Peyer's patch (tissue), 4 donors: Measurements from ENCODE around the gene SKAP1. TPM values are rescaled to one million over a fixed set of nuclear protein-coding genes. Genes with fewer than 3 reads are reported as not detected.
"Not testable (repeated sequence)": the region's sequence is repeated elsewhere in the genome, so short reads cannot be mapped to it uniquely, and the experiment has no call there.

Source experiments
- DNase-seq, 3 donors: peaks; one replicate each; pipeline ENCODE4 v3.0.0-alpha.2; 2017 to 2019
- H3K27ac ChIP-seq, 4 donors: fragments of 200-600 bp; sonication (generic); one replicate each; pipeline ENCODE4 v1.5.1; 2016 to 2019
- H3K27me3 ChIP-seq, 2 donors: fragments of 200-600 bp; sonication (generic); one replicate each; pipeline ENCODE4 v1.5.1; 2019
- H3K36me3 ChIP-seq, 3 donors: fragments of 200-600 bp; sonication (generic); one replicate each; pipeline ENCODE4 v1.5.1; 2016 to 2019
- H3K4me1 ChIP-seq, 4 donors: fragments of 200-600 bp; sonication (generic); one replicate each; pipeline ENCODE4 v1.5.1; 2016 to 2019
- H3K4me3 ChIP-seq, 4 donors: fragments of 200-600 bp; sonication (generic); 1 replicate in 3 of 4; 2 replicates in 1 of 4; pipeline ENCODE4 v1.5.1; 2016 to 2019; ENCODE audit warnings: mild to moderate bottlenecking in 1 of 4
- H3K9me3 ChIP-seq, 4 donors: fragments of 200-600 bp; sonication (generic); one replicate each; pipeline ENCODE4 v1.5.1; 2016 to 2019; ENCODE audit warnings: mild to moderate bottlenecking in 1 of 4
- POLR2A ChIP-seq, 2 donors: fragments of 450-650 bp; IDR thresholded peaks; one replicate each; pipeline ENCODE4 v1.5.1; 2017; ENCODE audit warnings: antibody characterized with exemption in 2 of 2, mild to moderate bottlenecking in 2 of 2, moderate library complexity in 2 of 2
- total RNA-seq, 4 donors: library from RNA; depleted of rRNA; stranded (reverse); fragments of >200 nt; gene quantifications; one replicate each; pipeline ENCODE4 v1.1.0, GENCODE V29; 2016
- TF ChIP-seq, protein P1 (sequence below), 6 experiments: fragments of 450-650 bp in 4 of 6; fragments of 200-600 bp in 2 of 6; sonication (generic) in 1 of 6; IDR thresholded peaks; one replicate each; pipeline ENCODE4 v1.5.1; 2017 to 2019; ENCODE audit warnings: antibody characterized with exemption in 6 of 6, mild to moderate bottlenecking in 3 of 6, moderate library complexity in 1 of 6

The SKAP1 gene
- total RNA-seq, 4 donors from 2014 or later = 3.1 to 17.3 (median 6.5) TPM

GRCh38 chr17:48432820-48433775 is 3.1 kb upstream of the SKAP1 start:
- H3K9me3 ChIP-seq = no peaks in the 10 kb centered on the region
- no peaks in the 10 kb centered on the region for H3K27me3 ChIP-seq
- H3K4me3 ChIP-seq = no peak overlapping the region
- H3K36me3 ChIP-seq = no peaks in the 10 kb centered on the region
- DNase-seq = no peak
- H3K27ac ChIP-seq = no peak overlapping the region
- H3K4me1 ChIP-seq = peaks cover 0 to 6% (median 2%) of the 10 kb centered on the region in 4 donors
- TF ChIP-seq, protein P1, sequence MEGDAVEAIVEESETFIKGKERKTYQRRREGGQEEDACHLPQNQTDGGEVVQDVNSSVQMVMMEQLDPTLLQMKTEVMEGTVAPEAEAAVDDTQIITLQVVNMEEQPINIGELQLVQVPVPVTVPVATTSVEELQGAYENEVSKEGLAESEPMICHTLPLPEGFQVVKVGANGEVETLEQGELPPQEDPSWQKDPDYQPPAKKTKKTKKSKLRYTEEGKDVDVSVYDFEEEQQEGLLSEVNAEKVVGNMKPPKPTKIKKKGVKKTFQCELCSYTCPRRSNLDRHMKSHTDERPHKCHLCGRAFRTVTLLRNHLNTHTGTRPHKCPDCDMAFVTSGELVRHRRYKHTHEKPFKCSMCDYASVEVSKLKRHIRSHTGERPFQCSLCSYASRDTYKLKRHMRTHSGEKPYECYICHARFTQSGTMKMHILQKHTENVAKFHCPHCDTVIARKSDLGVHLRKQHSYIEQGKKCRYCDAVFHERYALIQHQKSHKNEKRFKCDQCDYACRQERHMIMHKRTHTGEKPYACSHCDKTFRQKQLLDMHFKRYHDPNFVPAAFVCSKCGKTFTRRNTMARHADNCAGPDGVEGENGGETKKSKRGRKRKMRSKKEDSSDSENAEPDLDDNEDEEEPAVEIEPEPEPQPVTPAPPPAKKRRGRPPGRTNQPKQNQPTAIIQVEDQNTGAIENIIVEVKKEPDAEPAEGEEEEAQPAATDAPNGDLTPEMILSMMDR (IDR thresholded peaks at IDR 0.05) = no peak
- no peak for TF ChIP-seq POLR2A (IDR thresholded peaks at IDR 0.05)

DNA sequence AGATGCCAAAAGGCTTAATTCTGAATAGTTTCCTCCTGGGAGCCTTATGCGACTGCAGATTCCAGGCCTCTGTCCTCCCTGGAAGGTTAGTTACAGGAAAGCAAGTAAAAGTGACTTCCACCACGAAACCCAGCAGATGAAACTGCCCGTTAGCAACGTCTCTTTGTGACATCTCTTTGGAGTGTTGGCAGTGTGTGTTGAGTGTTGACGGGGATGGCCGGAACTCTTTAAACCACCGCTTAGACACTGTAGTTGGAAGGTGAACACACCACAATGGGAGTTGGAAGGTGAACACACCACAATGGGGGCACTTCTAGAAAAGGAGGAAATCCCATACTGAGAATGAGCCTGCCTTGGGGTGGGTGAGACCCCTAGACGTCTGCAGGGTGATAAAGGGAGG is 858 bp downstream of the SKAP1 start:
- Histone ChIP-seq H3K4me3 (peak overlapping the region; percentile 45 to 55 (median 48)), H3K9me3 (no peaks in the 10 kb centered on the region), H3K27ac (peak overlapping the region; percentile 63 to 78 (median 70)), H3K4me1 (peaks cover 0 to 7% (median 3%) of the 10 kb centered on the region in 4 donors), H3K27me3 (no peaks in the 10 kb centered on the region), H3K36me3 (no peaks in the 10 kb centered on the region)
- DNase-seq = peak in 1 of 3 donors; percentile 58
- TF ChIP-seq POLR2A (IDR thresholded peaks at IDR 0.05) = no peak
- TF ChIP-seq, protein P1 (IDR thresholded peaks at IDR 0.05) = no peak

DNA sequence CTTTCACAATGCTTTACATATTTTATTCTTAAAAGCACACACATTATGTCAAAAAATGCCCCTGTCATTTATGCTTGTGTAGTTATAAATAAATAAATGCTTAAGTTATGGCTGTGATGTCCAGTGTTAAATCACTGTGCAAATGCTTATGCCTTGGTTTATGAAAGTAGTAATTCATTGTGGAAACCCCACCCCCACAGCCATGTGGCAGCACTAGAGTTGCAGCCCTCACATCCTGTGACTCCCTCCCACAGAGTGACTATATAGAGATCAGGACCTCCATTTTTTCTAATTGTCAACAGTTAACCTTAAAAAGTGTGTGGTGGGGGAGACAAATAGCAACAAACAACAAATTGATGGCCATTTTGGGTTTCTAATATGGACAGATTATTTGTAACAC is 2.4 kb downstream of the SKAP1 start:
- no peak overlapping the region for H3K4me3 ChIP-seq
- DNase-seq = peak in 2 of 3 donors; percentile 62 to 74
- H3K4me1 ChIP-seq = peaks cover 0 to 7% (median 3%) of the 10 kb centered on the region in 4 donors
- H3K9me3 ChIP-seq = no peaks in the 10 kb centered on the region
- H3K27ac ChIP-seq = no peak overlapping the region
- TF ChIP-seq, protein P1 (IDR thresholded peaks at IDR 0.05) = no peak
- TF ChIP-seq POLR2A (IDR thresholded peaks at IDR 0.05) = no peak
- no peaks in the 10 kb centered on the region for H3K27me3 ChIP-seq
- H3K36me3 ChIP-seq = no peaks in the 10 kb centered on the region

DNA sequence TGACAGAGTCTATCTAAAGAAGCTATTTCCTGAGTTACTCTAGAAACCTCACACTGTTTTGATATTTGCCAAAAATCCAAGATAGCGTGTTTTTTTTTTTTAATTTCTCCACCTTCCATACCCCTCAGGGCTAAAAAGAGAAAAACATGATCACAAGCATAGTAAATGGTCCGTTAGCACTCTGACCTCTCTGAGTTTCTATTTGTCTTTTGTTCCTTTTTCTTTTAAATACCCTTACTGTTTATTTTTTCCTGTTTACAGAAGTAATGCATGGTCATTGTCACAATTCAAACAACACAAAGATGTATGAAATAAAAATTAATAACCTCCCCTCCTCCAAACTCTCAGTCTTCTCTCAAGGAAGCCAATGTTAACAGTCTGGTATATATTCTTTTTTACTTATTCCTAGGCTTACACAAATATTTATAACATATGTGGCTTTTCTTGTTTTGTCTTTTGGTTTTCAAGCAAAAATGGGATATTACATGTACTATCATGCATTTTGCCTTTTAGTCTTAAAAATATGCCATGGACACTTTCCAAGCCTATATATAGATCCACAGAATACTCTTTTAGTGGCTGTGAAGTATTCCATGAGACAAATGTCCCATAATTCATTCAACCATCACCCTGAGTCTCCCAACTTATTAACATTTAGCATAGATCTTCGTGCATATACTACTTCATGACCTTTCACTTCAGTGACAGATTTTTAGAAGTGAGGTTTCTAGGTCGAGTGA is 3.1 kb downstream of the SKAP1 start:
- Histone ChIP-seq H3K9me3 (no peaks in the 10 kb centered on the region), H3K36me3 (no peaks in the 10 kb centered on the region), H3K27me3 (no peaks in the 10 kb centered on the region), H3K4me3 (no peak overlapping the region), H3K27ac (no peak overlapping the region), H3K4me1 (peaks cover 0 to 7% (median 3%) of the 10 kb centered on the region in 4 donors)
- no peak for DNase-seq
- TF ChIP-seq POLR2A (IDR thresholded peaks at IDR 0.05) = no peak
- TF ChIP-seq, protein P1 (IDR thresholded peaks at IDR 0.05) = no peak

DNA sequence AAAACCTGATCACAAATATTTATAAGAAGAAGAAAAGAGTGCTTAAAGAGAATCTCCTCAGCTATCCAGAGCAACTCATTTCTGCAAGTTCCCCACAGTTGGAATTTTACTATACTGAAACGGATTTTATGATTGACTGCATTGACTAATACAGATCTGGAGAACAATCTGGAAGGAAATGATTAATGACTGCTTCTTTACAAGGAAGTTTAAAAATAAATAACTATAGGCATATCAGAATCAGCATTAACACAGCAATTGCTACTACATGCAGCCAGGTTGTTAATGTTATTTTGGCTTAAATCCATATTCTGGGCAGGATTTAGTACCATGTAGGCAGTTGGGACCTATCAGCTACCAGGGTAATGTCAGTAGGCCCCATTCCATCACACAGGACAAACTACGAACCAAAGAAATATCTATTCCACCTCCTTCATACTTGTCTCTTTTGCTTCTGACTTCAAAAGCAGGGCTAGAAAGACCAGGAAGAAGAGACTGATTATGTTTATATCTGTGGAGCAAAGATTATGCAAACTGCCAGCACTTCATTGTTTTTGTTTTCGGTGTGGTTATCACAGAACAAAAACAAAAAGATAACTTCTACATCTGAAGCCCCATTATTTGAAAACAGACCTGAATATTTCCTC is 3.9 kb downstream of the SKAP1 start:
- no peak for TF ChIP-seq POLR2A (IDR thresholded peaks at IDR 0.05)
- TF ChIP-seq, protein P1 (IDR thresholded peaks at IDR 0.05) = no peak
- Histone ChIP-seq H3K27me3 (no peaks in the 10 kb centered on the region), H3K36me3 (no peaks in the 10 kb centered on the region), H3K4me1 (peaks cover 0 to 7% (median 3%) of the 10 kb centered on the region in 4 donors), H3K27ac (no peak overlapping the region), H3K9me3 (no peaks in the 10 kb centered on the region), H3K4me3 (no peak overlapping the region)
- no peak for DNase-seq

- not testable (repeated sequence) for H3K27ac ChIP-seq, H3K9me3 ChIP-seq, H3K36me3 ChIP-seq, H3K27me3 ChIP-seq, H3K4me1 ChIP-seq, DNase-seq, H3K4me3 ChIP-seq
These were observed 8.0 kb downstream of the SKAP1 start for GRCh38 chr17:48422060-48422459.
